CD4-positive, alpha-beta T cell treated with Interleukin-4 for 4 hours (primary cell): ENCODE data around the gene MPI.
"Not testable (repeated sequence)": the region's sequence is repeated elsewhere in the genome, so short reads cannot be mapped to it uniquely, and the experiment has no call there.

Experiments used
- DNase-seq: peaks from one replicate; pipeline ENCODE4 v3.0.0-alpha.2; 2020

MPI gene

GRCh38 chr15:74864296-74864695, 25.5 kb upstream of the MPI start:
- DNase-seq, result no peak

- no peak for DNase-seq
These were observed 24.5 kb upstream of the MPI start for GRCh38 chr15:74865316-74865715.

- DNase-seq, result no peak
These were observed 23.8 kb upstream of the MPI start for GRCh38 chr15:74866090-74866489.

GRCh38 chr15:74867466-74868038, 22.3 kb upstream of the MPI start:
- no peak for DNase-seq

- peak; percentile 38 for DNase-seq
These were observed 21.8 kb upstream of the MPI start for GRCh38 chr15:74868059-74868458.

GRCh38 chr15:74869372-74869725, 20.5 kb upstream of the MPI start:
- DNase-seq, result no peak

GRCh38 chr15:74869726-74870407, 20.0 kb upstream of the MPI start:
- DNase-seq, result peak; percentile 33

- no peak for DNase-seq
These were observed 19.2 kb upstream of the MPI start for GRCh38 chr15:74870436-74871215.

GRCh38 chr15:74872702-74873035, 17.2 kb upstream of the MPI start:
- DNase-seq, result no peak

- DNase-seq, result peak; percentile 90
These were observed 16.6 kb upstream of the MPI start, which contains the start of gene SCAMP2 for GRCh38 chr15:74873036-74873755. SCAMP2 (minus strand) TSS chr15:74873365; CDS start chr15:74873255, 110 bp downstream.

- DNase-seq, result no peak
These were observed 16.0 kb upstream of the MPI start for GRCh38 chr15:74873756-74874424.

GRCh38 chr15:74878273-74878672, 11.6 kb upstream of the MPI start:
- no peak for DNase-seq

GRCh38 chr15:74882528-74882927, 7.3 kb upstream of the MPI start:
- DNase-seq, result no peak

GRCh38 chr15:74884428-74885223, 5.2 kb upstream of the MPI start:
- no peak for DNase-seq

- DNase-seq, result no peak
These were observed 4.4 kb upstream of the MPI start for GRCh38 chr15:74885461-74885860.

- not testable (repeated sequence) for DNase-seq
These were observed 2.2 kb upstream of the MPI start for GRCh38 chr15:74887537-74888193.

GRCh38 chr15:74888716-74889115, 1.1 kb upstream of the MPI start:
- no peak for DNase-seq

- DNase-seq, result no peak
These were observed 406 bp upstream of the MPI start for GRCh38 chr15:74889390-74889882.

- no peak for DNase-seq
These were observed 771 bp downstream of the MPI start for GRCh38 chr15:74890665-74890960.

- DNase-seq, result no peak
These were observed 1.6 kb downstream of the MPI start for GRCh38 chr15:74891469-74891868.

- DNase-seq, result no peak
These were observed 2.5 kb downstream of the MPI start for GRCh38 chr15:74892313-74892712.

- no peak for DNase-seq
These were observed 3.1 kb downstream of the MPI start for GRCh38 chr15:74892931-74893330.
